ENCODE data around the gene DSG4. TPM values are rescaled to one million over a fixed set of nuclear protein-coding genes. Genes with fewer than 3 reads are reported as not detected.

Gene DSG4
- total and polyA plus RNA-seq, 9 donors = not detected

DNA sequence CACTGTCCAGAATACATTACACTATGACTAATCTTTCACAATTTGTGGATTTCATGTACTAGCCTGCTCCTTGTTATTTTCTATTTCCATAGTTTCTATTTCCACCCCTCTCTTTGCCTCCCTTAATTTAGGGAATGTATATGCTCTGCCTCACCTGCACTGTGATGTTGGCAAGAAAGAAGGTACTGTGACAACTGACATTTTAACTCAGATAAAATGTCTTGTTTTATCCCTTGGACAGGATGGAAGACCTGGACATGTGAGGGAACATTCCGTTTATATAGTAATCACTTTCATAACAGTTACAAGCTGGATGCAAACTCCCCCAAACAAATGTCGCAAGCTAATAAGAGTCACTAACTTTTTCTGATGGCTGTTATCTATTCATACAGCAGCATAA lies 49.4 kb downstream of the DSG4 start:
- no peak for DNase-seq
- WGBS (ENCODE audit: insufficient coverage) = 75% methylated on average over 2 of the region's 2 CpGs
- Histone ChIP-seq H3K36me3 (ENCODE audit: control insufficient read depth, insufficient read depth, low read length) (no peaks in the 10 kb centered on the region), H3K4me1 (ENCODE audit: control insufficient read depth, insufficient read depth, low read length) (no peaks in the 10 kb centered on the region), H3K4me3 (ENCODE audit: low read length) (no peak overlapping the region), H3K9me3 (replicated peaks; ENCODE audit: control insufficient read depth, low read depth, low read length) (no peaks in the 10 kb centered on the region), H3K27ac (ENCODE audit: low read length) (no peak overlapping the region), H3K27me3 (ENCODE audit: control insufficient read depth, insufficient read depth, low read length) (no peaks in the 10 kb centered on the region)

DNA sequence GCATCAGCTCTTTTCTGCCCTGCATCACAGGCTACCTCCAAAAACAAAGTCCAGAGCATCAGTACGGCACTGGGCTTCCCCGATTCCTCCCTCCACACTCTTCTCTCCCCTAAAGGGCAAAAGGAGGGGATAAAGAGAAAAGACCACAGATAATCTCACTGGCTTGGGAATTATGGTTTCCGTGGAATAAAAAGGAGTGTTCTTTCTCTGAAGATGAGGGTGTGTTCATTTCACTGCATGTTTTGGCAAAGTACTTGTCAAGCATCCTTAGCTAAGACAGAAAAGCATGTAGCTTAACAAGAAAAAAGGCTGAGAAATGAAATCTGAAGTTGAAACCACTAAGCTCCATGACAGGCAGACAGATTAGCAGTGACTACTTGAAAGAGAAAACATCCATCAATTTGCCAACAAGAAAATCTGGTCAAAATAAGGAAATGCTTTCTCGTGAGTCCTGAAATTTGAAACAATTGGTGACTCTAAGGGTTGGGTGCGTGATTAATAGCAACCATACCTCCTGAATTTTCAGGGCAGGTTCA lies 50.4 kb downstream of the DSG4 start:
- no peaks in the 10 kb centered on the region for H3K9me3 ChIP-seq (replicated peaks; ENCODE audit: control insufficient read depth, low read depth, low read length)
- H3K27me3 ChIP-seq (ENCODE audit: control insufficient read depth, insufficient read depth, low read length) = no peaks in the 10 kb centered on the region
- no peak overlapping the region for H3K27ac ChIP-seq (ENCODE audit: low read length)
- H3K4me3 ChIP-seq (ENCODE audit: low read length) = no peak overlapping the region
- H3K36me3 ChIP-seq (ENCODE audit: control insufficient read depth, insufficient read depth, low read length) = no peaks in the 10 kb centered on the region
- H3K4me1 ChIP-seq (ENCODE audit: control insufficient read depth, insufficient read depth, low read length) = no peaks in the 10 kb centered on the region
- WGBS (ENCODE audit: insufficient coverage) = no CpG with 5 or more reads among the region's 5 CpGs
- no peak for DNase-seq

DNA sequence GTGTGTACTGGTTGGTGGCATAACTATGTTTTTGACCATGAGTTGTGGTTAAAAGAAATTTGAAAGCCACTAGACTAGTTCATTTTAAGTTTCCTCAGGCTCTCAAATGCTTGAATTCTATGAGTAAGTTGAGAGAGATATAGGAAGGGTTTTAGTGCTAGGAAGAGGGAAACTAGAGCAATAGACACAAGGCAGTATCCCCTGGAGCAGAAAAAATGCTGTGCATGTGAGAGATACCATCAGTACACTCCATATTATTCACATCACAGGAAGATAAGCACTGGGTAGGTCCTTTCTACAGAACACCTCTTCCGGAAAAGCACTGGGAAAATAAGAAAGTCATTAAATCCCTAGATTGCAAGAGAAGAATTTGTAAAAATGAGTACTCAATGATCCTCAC lies 51.6 kb downstream of the DSG4 start:
- no peaks in the 10 kb centered on the region for H3K9me3 ChIP-seq (replicated peaks; ENCODE audit: control insufficient read depth, low read depth, low read length)
- H3K27me3 ChIP-seq (ENCODE audit: control insufficient read depth, insufficient read depth, low read length) = no peaks in the 10 kb centered on the region
- no peaks in the 10 kb centered on the region for H3K4me1 ChIP-seq (ENCODE audit: control insufficient read depth, insufficient read depth, low read length)
- H3K36me3 ChIP-seq (ENCODE audit: control insufficient read depth, insufficient read depth, low read length) = no peaks in the 10 kb centered on the region
- no peak overlapping the region for H3K4me3 ChIP-seq (ENCODE audit: low read length)
- no peak for DNase-seq
- no peak overlapping the region for H3K27ac ChIP-seq (ENCODE audit: low read length)
- no CpG with 5 or more reads among the region's 1 CpG for WGBS (ENCODE audit: insufficient coverage)

DNA sequence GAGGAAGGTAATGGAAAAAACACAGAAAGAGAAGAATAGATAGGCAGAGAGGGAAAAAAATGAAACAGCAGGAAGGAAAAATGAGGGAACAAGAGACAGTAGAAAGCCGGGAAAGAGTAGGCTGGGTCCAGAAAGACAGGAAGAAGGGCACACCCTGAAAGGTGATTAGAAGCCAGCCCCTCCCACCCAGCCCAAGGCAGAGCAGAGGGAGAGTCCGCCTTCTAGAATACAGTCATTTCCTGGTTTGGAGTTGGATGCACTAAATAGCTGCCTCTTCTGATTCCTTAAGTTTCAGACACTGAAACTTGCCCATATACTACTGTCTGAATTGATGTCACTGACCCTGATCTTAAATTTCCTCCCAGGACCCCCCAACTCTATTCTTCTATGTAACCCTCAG lies 53.0 kb downstream of the DSG4 start:
- DNase-seq = no peak
- WGBS (ENCODE audit: insufficient coverage) = 0% methylated on average over 1 of the region's 2 CpGs
- Histone ChIP-seq H3K4me1 (ENCODE audit: control insufficient read depth, insufficient read depth, low read length) (no peaks in the 10 kb centered on the region), H3K36me3 (ENCODE audit: control insufficient read depth, insufficient read depth, low read length) (no peaks in the 10 kb centered on the region), H3K9me3 (replicated peaks; ENCODE audit: control insufficient read depth, low read depth, low read length) (no peaks in the 10 kb centered on the region), H3K27me3 (ENCODE audit: control insufficient read depth, insufficient read depth, low read length) (no peaks in the 10 kb centered on the region), H3K27ac (ENCODE audit: low read length) (no peak overlapping the region), H3K4me3 (ENCODE audit: low read length) (no peak overlapping the region)

DNA sequence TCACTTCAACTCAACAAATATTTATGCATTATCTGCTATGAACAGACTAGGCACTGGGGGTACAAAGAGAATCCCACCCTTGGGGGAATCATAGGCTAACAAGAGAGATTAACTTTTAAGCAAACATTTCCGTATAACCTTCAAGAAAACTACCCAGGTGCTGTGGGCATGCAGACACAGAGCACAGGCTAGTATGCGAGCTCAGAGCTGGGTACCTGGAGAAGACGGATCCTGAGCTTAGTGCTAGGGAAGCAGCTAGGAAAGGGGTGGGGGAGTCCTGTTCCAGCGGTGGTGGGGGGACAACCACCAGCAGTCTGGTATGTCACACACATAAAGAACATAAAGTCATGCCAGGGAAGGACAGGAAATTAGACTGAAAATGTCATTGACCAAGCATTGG lies 53.5 kb downstream of the DSG4 start:
- Histone ChIP-seq H3K36me3 (ENCODE audit: control insufficient read depth, insufficient read depth, low read length) (no peaks in the 10 kb centered on the region), H3K4me1 (ENCODE audit: control insufficient read depth, insufficient read depth, low read length) (no peaks in the 10 kb centered on the region), H3K27ac (ENCODE audit: low read length) (no peak overlapping the region), H3K9me3 (replicated peaks; ENCODE audit: control insufficient read depth, low read depth, low read length) (no peaks in the 10 kb centered on the region), H3K27me3 (ENCODE audit: control insufficient read depth, insufficient read depth, low read length) (no peaks in the 10 kb centered on the region), H3K4me3 (ENCODE audit: low read length) (no peak overlapping the region)
- no peak for DNase-seq
- WGBS (ENCODE audit: insufficient coverage) = no CpG with 5 or more reads among the region's 4 CpGs

DNA sequence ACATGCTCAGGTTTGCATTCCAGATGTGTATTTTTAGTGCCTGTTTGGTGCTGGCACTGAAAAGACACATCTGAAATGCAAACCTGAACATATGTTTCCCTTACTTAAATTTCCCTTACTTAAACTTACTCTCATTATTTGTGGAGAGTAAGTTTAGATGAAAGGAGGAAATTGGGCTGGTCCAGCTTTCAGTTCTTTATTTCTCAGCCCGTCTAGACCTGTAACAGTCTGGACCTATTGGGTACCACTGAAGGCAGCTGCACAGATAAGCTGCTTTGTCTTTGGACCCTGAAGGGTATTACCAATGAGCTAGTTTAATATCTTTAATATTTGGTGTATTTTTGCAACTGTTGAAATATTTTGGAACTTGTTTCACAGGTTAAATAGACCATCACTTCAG lies 54.0 kb downstream of the DSG4 start:
- no peak overlapping the region for H3K27ac ChIP-seq (ENCODE audit: low read length)
- no peaks in the 10 kb centered on the region for H3K9me3 ChIP-seq (replicated peaks; ENCODE audit: control insufficient read depth, low read depth, low read length)
- no peak for DNase-seq
- H3K27me3 ChIP-seq (ENCODE audit: control insufficient read depth, insufficient read depth, low read length) = no peaks in the 10 kb centered on the region
- no CpG with 5 or more reads among the region's 1 CpG for WGBS (ENCODE audit: insufficient coverage)
- H3K36me3 ChIP-seq (ENCODE audit: control insufficient read depth, insufficient read depth, low read length) = no peaks in the 10 kb centered on the region
- H3K4me3 ChIP-seq (ENCODE audit: low read length) = no peak overlapping the region
- H3K4me1 ChIP-seq (ENCODE audit: control insufficient read depth, insufficient read depth, low read length) = no peaks in the 10 kb centered on the region

DNA sequence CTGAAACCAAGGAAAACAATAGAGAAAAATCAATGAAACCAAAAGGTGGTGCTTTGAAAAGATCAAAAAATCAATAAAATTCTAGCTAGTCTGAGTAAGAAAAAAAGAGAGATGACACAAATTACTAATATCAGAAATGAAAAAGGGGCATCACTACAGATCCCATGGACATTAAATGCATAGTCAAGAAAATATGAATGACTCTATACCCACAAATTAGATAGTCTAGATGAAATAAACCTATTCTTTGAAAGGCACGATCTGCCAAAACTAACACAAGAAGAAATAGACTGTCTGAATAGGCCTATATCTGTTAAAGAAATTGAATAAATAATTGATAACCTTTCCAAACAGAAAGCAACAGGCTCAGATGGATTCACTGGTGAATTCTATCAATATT lies 55.7 kb downstream of the DSG4 start:
- no peaks in the 10 kb centered on the region for H3K27me3 ChIP-seq (ENCODE audit: control insufficient read depth, insufficient read depth, low read length)
- H3K4me1 ChIP-seq (ENCODE audit: control insufficient read depth, insufficient read depth, low read length) = no peaks in the 10 kb centered on the region
- no peak overlapping the region for H3K27ac ChIP-seq (ENCODE audit: low read length)
- no CpG with 5 or more reads among the region's 1 CpG for WGBS (ENCODE audit: insufficient coverage)
- no peaks in the 10 kb centered on the region for H3K36me3 ChIP-seq (ENCODE audit: control insufficient read depth, insufficient read depth, low read length)
- no peak for DNase-seq
- H3K9me3 ChIP-seq (replicated peaks; ENCODE audit: control insufficient read depth, low read depth, low read length) = no peaks in the 10 kb centered on the region
- no peak overlapping the region for H3K4me3 ChIP-seq (ENCODE audit: low read length)

DNA sequence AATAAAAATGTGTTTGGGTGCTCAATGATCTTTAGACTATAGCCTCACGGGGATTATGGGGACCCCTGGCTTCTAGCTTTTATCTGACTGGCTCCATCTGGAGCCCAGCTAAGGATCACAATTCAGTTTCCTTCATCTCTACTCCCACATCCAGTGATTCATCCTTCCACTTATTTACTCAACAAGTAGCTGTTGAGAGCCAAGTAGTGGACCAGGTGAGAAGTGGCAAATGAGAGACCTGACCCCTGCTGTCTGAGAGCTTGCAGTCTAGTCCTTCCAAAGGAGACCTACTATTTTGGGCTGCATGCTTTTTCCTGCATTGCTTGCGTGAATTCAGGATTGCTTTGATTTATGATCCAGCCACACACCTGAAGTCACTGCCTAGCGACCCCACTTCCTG lies 60.2 kb downstream of the DSG4 start:
- Histone ChIP-seq H3K27ac (ENCODE audit: low read length) (no peak overlapping the region), H3K27me3 (ENCODE audit: control insufficient read depth, insufficient read depth, low read length) (no peaks in the 10 kb centered on the region), H3K4me1 (ENCODE audit: control insufficient read depth, insufficient read depth, low read length) (no peaks in the 10 kb centered on the region), H3K36me3 (ENCODE audit: control insufficient read depth, insufficient read depth, low read length) (no peaks in the 10 kb centered on the region), H3K9me3 (replicated peaks; ENCODE audit: control insufficient read depth, low read depth, low read length) (no peaks in the 10 kb centered on the region), H3K4me3 (ENCODE audit: low read length) (no peak overlapping the region)
- DNase-seq = no peak
- WGBS (ENCODE audit: insufficient coverage) = 33% methylated on average over 1 of the region's 3 CpGs

DNA sequence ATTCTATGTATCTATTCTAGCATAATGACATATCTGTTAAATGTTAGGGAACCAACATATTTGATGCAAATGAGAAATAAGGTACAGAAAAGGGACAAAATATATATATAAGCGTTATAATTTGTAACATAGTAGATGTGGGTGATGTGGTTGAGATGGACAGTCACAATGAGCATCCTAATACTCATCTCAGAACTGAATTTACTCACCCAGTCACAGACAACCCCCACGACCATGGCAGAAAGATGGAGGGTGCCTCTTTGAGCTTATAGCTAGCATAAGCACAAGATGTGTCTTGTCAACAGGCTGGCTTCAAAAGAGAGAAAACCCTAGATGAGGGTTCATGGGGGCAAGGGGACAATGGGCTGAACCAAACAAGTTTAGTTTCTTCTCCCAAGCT lies 61.8 kb downstream of the DSG4 start:
- no peak overlapping the region for H3K4me3 ChIP-seq (ENCODE audit: low read length)
- no peaks in the 10 kb centered on the region for H3K36me3 ChIP-seq (ENCODE audit: control insufficient read depth, insufficient read depth, low read length)
- H3K27me3 ChIP-seq (ENCODE audit: control insufficient read depth, insufficient read depth, low read length) = no peaks in the 10 kb centered on the region
- no CpG with 5 or more reads among the region's 2 CpGs for WGBS (ENCODE audit: insufficient coverage)
- no peak overlapping the region for H3K27ac ChIP-seq (ENCODE audit: low read length)
- no peaks in the 10 kb centered on the region for H3K4me1 ChIP-seq (ENCODE audit: control insufficient read depth, insufficient read depth, low read length)
- no peak for DNase-seq
- no peaks in the 10 kb centered on the region for H3K9me3 ChIP-seq (replicated peaks; ENCODE audit: control insufficient read depth, low read depth, low read length)

DNA sequence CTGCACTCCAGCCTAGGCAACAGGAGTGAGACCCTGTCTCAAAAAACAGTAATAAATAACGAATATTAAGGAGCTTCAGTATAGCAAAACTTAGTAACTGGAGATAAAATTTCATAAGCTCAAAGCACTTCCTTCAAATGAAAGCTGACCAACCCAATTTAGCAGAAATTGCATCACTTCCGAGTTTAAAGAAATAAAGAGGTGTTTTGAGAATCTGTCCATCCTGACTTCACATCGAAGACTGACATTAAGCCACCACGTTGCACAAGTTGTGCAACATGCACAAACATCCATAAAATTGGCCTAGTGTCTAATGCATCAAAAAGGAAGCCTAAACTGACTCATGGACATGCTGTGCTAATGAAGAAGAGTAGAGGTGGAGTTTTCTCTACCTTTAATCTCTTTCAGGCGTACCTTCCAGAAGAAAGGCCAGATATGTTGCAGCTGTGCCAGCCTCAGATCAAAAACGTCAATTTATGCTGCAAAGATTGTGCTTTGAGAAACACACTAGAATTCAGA lies 63.3 kb downstream of the DSG4 start:
- H3K36me3 ChIP-seq (ENCODE audit: control insufficient read depth, insufficient read depth, low read length) = no peaks in the 10 kb centered on the region
- DNase-seq = no peak
- H3K27ac ChIP-seq (ENCODE audit: low read length) = no peak overlapping the region
- H3K4me1 ChIP-seq (ENCODE audit: control insufficient read depth, insufficient read depth, low read length) = no peaks in the 10 kb centered on the region
- H3K27me3 ChIP-seq (ENCODE audit: control insufficient read depth, insufficient read depth, low read length) = no peaks in the 10 kb centered on the region
- WGBS (ENCODE audit: insufficient coverage) = no CpG with 5 or more reads among the region's 6 CpGs
- no peaks in the 10 kb centered on the region for H3K9me3 ChIP-seq (replicated peaks; ENCODE audit: control insufficient read depth, low read depth, low read length)
- H3K4me3 ChIP-seq (ENCODE audit: low read length) = no peak overlapping the region

DNA sequence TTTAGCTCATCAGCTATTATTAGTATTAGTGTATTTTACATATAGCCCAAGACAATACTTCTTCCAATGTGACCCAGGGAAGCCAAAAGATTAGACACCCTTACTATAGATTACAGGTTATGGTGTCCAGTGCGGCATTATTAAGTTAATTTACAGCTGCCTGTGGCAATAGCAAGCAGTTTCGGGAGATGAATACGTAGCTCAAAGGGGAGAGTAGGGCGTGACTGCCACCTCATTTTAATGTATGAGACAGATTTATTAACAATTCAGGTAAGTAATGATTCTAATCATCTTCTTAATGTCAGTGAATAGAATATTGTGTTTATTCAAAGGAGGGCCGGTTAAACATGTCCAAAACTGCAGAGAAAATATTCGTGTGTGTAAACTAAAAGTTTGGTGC lies 64.2 kb downstream of the DSG4 start:
- WGBS (ENCODE audit: insufficient coverage) = no CpG with 5 or more reads among the region's 6 CpGs
- Histone ChIP-seq H3K4me1 (ENCODE audit: control insufficient read depth, insufficient read depth, low read length) (no peaks in the 10 kb centered on the region), H3K9me3 (replicated peaks; ENCODE audit: control insufficient read depth, low read depth, low read length) (no peaks in the 10 kb centered on the region), H3K27me3 (ENCODE audit: control insufficient read depth, insufficient read depth, low read length) (no peaks in the 10 kb centered on the region), H3K4me3 (ENCODE audit: low read length) (no peak overlapping the region), H3K36me3 (ENCODE audit: control insufficient read depth, insufficient read depth, low read length) (no peaks in the 10 kb centered on the region), H3K27ac (ENCODE audit: low read length) (no peak overlapping the region)
- DNase-seq = no peak
